HL-60/S4 treated with phorbol 12-myristate 13-acetate at 8.2 ng/mL for 4 days and 3 days (cell line): ENCODE results near the gene P4HA1.
"Not testable (repeated sequence)": the region's sequence is repeated elsewhere in the genome, so short reads cannot be mapped to it uniquely, and the experiment has no call there.

Experiments
- in situ Hi-C: fragments of 300-500 bp; cut with MboI; formaldehyde crosslinking; loops from 2 replicates; pipeline ENCODE4 v1.15.0; 2022; ENCODE audit warnings: low sequenced_read_pairs

P4HA1 gene

DNA sequence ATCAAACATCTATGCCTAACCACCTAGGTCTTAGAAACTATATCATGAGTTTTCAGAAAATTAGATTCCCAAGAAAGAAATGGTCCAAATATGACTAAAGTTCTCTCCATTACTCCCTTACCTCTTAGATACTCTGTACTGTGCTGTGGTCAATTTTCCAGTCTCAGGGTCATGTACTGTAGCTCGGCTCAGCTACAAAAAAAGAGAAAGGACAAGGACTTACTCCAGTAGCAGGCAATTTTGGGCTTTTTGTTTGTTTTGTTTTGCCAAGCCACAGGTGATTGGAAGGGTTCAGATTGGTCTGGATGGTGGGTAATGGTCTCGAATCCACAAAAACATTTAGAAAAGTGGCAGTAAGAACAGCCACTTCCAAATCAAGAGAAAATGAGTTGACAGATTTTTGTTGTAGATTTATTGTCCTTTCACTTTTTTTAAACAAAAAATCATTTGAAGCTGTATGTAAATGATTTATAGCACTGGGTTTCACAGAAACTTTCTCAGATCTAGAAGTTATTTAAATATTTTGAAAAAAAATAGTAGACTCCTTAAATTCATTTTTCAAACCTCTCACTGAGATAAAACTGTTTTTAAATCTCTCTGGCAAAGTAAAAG, 52.8 kb downstream of the P4HA1 start:
- in situ Hi-C loops: no loop called here

DNA sequence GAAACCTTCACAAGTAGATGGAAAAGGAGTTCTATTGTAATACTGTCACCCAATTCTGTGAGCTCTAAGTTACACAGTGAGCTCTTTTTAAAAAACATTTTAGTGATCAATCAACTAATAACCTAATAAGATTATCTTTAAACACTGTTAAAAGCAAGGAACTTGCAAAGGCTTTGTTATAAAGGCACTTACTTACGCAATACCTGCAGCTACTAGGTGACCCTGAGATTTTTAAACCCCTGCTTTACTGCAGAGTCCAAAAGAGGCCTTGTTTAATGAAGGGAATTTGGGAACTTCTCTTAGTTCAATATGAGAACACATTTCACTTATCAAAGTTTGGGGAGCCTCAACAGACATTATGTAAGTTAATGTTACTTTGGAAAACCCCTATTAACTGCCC, 53.3 kb downstream of the P4HA1 start:
- in situ Hi-C loops: no loop called here

DNA sequence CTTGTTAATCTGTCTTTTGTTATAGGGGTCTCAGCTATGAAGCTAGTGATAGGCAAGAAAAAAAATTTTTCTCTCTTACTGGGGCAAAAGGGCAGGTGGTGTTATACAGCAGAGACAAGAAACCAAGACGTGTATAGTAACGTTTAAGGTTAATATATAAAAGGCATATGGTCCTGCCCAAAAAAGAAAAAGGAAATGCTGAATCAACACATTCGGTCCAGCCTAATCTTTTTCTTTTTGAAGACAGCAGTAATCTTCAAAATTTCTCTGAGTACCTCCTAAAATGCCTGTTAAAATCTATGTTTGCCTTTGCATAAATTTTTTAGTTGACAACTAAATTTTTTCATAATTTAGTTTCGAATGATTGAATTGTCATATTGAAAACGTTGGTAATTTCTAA, 54.5 kb downstream of the P4HA1 start:
- in situ Hi-C loops: no loop called here

DNA sequence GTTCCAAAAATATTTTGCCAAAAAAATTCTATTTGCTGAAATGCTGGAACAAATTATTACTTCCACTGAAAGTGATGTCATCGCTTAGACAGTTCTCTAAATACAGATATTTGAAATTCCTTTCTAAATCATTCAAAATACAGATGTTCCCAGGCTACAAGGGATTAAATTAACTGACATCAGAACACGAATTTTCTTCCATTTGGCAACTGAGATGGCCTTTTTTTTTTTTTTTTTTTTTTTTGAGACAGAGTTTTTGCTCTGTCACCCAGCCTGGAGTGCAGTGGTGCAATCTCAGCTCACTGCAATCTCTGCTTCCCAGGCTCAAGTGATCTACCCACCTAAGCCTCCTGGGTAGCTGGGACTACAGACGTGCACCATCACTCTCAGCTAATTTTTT, 57.0 kb downstream of the P4HA1 start:
- in situ Hi-C loops: no loop called here

DNA sequence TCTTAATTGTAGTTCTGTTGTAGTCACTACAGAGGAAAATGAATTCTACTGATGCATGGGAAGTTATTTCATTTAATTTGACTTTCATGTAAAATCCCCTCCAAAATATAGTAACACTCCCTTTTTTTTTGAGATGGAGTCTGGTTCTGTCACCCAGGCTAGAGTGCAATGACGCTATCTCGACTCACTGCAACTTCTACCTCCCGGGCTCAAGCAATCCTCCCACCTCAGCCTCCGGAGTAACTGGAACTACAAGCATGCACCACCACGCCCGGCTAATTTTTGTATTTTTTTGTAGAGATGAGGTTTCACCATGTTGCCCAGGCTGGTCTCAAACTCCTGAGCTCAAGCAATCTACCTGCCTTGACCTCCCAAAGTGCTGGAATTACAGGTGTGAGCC, 60.4 kb downstream of the P4HA1 start:
- in situ Hi-C loops: not testable (repeated sequence)

DNA sequence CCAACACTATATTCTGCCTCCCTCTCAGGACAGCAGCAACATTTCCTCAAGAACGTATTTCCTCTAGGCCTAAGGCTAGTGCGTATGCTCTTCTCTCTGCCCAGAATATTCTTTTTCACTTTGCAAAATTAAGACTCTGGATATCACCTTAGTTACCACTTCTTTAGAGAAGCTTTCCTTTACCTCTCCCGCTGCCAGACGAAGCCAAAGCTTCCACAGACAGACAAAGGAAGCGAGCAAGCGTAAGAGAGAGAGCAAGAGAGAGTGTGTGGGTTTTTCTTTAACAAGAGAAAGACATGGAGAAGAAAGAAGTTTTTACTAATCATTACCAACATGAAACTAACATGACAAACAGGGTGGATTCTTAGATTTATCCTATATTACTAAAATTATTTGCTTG, 64.1 kb downstream of the P4HA1 start:
- in situ Hi-C loops: no loop called here

DNA sequence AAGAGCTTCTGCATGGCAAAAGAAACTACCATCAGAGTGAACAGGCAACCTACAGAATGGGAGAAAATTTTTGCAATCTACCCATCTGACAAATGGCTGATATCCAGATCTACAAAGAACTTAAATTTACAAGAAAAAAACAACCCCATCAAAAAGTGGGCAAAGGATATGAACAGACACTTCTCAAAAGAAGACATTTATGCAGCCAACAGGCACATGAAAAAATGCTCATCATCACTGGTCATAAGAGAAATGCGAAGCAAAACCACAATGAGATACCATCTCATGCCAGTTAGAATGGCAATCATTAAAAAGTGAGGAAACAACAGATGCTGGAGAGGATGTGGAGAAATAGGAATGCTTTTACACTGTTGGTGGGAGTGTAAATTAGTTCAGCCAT, 70.0 kb downstream of the P4HA1 start:
- in situ Hi-C loops: not testable (repeated sequence)

DNA sequence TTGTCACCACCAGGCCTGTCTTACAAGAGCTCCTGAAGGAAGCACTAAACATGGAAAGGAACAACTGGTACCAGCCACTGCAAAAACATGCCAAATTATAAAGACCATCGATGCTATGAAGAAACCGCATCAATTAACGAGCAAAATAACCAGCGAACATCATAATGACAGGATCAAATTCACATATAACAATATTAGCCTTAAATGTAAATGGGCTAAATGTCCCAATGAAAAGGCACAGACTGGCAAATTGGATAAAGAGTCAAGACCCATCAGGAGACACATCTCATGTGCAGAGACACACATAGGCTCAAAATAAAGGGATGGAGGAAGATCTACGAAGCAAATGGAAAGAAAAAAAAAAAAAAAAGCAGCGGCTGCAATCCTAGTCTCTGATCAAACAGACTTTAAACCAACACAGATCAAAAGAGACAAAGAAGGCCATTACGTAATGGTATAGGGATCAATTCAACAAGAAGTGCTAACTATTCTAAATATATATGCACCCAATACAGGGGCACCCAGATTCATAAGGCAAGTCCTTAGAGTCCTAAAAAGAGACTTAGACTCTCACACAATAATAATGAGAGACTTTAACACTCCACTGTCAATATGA, 73.1 kb downstream of the P4HA1 start:
- in situ Hi-C loops: not testable (repeated sequence)

DNA sequence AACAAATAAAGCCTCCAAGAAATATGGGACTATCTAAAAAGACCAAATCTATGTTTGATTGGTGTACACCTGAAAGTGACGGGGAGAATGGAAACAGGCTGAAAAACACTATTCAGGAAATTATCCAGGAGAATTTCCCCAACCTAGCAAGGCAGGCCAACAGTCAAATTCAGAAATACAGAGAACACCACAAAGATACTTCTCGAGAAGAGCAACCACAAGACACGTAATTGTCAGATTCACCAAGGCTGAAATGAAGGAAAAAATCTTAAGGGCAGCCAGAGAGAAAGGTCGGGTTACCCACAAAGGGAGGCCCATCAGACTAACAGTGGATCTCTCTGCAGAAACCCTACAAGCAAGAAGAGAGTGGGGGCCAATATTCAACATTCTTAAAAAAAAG, 73.7 kb downstream of the P4HA1 start:
- in situ Hi-C loops: not testable (repeated sequence)

DNA sequence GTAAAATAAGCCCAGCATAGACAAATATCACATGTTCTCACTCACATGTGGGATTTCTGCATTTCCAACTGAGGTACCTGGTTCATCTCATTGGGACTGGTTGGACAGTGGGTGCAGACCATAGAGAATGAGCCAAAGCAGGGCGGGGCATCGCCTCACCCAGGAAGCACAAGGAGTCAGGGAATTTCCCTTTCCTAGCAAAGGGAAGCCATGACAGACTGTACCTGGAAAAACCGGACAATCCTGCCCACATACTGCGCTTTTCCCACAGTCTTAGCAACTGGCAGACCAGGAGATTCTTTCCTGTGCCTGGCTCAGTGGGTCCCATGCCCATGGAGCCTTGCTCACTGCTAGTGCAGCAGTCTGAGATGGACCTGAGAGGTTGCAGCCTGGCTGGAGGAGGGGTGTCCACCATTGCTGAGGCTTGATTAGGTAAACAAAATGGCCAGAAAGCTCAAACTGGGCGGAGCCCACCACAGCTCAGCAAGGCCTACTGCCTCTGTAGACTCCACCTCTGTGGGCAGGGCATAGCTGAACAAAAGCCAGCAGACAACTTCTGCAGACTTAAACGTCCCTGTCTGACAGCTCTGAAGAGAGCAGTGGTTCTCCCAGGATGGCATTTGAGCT, 75.0 kb downstream of the P4HA1 start:
- in situ Hi-C loops: not testable (repeated sequence)

DNA sequence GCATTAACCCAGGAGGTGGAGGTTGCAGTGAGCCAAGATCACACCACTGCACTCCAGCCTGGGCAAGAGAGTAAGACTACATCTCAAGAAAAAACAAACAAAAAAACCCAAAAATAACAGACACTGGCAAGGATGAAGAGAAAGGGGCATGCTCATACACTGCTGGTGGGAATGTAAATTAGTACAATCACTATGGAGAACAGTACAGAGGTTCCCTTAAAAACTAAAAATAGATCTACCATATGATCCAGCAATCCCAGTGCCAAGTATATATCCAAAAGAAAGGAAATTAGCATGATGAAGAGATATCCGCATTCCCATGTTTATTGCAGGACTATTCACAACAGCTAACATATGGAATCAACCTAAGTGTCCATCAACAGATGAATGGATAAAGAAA, 75.6 kb downstream of the P4HA1 start:
- in situ Hi-C loops: no loop called here

DNA sequence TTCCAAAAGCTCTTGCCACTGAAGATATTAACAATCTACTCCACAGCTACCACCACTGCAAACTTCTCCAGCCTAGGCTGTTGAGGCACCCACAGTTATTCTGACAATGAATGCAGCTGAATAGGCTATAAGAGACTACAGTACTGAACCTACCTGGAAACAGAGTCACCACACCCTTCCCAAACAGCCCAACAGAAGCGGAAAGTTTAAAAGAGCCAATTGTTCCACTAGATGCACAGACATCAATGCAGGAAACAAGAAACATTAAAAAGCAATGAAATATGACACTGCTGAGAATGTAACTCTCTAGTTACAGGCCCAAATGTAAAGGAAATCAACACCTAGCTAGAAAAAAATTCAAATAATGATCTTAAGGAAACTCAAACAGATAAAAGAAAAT, 77.6 kb downstream of the P4HA1 start:
- in situ Hi-C loops: no loop called here

DNA sequence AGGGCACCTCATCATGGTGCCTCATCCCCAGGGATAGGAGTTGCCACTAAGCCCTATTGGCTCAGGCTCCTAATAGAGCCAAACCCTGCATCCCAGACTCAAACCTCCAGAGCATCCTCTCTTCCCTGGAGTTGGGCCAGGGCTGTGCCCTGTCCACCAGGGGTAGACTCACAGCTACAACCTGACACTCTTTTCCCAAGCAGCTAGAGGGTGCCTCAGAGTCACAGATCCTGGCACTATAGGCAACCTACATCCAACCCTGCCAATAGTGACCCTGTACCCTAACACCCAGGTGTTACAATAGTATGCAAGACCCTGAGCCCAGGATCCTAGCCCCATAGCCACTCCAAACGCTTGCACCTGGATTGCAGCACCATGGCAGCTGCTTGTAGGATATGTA, 78.0 kb downstream of the P4HA1 start:
- in situ Hi-C loops: no loop called here

DNA sequence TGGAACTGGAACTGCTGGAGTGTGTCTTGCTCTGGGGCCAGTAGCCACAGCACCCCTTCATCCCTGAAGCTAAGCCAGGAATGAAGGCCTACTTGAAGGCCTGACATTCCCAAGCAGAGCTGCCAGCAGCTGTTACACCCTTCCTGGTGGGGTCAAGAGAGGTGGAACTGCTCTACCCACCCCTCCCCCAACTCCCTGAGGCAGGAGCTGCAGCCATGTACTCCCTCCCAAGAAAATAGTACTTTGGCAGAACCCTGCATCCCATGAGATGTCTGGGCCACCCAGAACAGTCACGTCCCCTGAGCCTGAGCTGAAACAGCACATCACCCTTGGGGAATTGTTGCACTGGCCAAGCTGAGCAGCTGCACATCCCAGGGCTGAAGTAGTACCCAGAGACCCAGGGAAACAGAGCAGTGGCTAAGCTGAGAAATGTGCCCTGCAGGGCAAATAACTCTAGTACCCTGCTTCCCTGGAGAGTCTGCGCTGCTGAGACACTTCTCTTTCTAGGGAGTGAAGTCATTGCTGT, 78.6 kb downstream of the P4HA1 start:
- in situ Hi-C loops: no loop called here

DNA sequence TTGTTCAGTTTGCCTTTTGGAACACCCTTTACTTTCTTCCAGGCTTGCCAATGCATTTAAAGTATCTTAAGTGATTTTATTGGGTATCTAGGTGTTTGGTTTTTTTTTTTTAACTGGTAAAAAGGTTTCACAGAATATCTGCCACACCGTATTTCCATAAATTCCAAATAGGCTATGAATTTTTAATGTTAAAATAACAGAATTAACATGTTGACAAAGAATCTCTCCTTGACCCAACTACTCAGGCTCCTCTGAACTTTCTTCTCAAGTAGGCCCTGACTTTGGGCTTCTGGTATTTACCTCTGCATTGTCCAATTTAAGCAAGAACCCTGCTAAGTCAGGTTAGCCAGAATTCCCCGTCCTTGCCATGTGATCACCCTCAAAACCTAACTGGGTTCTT, 80.9 kb downstream of the P4HA1 start:
- in situ Hi-C loops: no loop called here

DNA sequence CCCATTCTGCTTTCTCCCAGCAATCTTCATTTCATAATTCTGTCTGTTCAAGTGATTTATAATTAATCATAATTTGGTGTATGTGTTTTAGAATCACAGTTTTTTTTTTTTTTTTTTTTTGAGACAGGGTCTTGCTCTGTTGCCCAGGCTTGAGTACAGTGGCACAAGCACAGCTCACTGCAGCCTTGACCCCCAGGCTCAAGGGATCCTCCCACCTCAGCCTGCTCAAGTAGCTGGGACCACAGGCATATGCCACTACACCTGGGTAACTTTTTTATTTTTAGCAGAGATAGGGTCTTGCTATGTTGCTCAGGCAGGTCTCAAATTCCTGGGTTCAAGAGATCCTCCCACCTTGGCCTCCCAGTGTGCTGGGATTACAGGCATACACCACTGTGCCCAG, 92.8 kb downstream of the P4HA1 start:
- in situ Hi-C loops: no loop called here

DNA sequence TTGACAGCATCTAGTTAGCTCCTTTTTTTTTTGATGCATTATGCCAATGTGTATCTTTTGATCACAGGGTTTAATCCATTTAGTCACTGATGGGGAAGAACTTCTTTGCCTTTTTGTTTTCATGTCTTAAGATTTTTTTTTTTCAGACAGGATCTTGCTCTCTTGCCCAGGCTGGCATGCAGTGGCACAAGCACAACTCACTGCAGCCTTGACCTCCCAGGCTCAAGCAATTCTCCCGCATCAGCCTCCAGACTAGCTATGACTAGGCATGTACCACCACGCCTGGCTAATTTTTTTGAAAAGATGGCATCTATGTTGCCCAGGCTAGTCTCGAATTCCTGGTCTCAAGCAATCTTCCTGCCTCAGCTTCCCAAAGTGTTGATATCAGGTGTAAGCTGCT, 95.7 kb downstream of the P4HA1 start:
- in situ Hi-C loops: no loop called here

DNA sequence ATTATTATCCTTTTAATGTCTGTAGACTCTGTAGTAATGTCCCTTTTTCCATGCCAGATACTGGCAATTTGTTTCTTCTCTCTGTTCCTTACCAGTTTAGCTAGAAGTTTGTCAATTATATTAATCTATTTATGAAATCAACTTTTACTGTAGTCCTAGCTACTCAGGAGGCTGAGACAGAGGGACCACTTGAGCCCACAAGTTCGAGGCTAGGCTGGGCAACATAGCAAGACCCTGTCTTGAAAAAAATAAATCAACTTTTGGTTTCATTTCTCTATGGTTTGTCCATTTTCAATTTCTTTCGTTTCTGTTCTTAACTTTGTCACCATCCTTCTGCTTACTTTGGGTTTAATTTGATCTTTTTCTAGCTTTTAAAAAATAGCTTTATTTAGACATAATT, 99.6 kb downstream of the P4HA1 start:
- in situ Hi-C loops: no loop called here

DNA sequence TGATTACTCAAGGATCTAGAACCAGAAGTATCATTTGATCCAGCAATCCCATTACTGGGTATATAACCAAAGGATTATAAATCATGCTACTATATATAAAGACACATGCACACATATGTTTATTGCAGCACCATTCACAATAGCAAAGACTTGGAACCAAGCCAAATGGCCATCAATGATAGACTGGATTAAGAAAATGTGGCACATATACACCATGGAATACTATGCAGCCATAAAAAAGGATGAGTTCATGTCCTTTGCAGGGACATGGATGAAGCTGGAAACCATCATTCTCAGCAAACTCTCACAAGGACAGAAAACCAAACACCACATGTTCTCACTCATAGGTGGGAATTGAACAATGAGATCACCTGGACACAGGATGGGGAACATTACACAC, 101.2 kb downstream of the P4HA1 start:
- in situ Hi-C loops: not testable (repeated sequence)

DNA sequence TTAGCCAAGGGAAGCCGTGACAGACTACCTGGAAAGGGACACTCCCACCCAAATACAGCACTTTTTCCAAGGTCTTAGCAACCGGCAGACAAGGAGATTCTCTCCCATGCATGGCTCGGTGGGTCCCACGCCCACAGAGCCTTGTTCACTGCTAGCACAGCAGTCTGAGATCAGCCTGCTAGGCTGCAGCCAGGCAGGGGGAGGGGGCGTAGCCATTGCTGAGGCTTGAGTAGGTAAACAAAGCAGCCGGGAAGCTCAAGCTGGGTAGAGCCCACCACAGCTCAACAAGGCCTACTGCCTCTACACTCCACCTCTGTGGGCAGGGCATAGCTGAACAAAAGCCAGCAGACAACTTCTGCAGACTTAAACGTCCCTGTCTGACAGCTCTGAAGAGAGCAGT, 106.9 kb downstream of the P4HA1 start:
- in situ Hi-C loops: not testable (repeated sequence)

DNA sequence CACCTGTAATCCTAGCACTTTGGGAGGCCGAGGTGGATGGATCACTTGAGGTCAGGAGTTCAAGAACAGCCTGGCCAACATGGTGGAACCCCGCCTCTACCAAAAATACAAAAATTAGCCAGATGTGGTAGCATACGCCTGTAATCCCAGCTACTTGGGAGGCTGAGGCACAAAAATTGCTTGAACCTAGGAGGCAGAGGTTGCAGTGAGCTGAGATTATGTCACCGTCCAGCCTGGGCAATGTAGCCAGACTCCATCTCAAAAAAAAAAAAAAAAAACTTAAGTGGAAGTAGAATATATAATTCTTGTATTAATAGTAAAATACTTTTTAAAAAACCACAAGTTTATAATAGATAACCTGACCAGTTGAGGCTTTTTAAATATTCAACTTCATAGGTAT, 112.0 kb downstream of the P4HA1 start:
- in situ Hi-C loops: not testable (repeated sequence)

DNA sequence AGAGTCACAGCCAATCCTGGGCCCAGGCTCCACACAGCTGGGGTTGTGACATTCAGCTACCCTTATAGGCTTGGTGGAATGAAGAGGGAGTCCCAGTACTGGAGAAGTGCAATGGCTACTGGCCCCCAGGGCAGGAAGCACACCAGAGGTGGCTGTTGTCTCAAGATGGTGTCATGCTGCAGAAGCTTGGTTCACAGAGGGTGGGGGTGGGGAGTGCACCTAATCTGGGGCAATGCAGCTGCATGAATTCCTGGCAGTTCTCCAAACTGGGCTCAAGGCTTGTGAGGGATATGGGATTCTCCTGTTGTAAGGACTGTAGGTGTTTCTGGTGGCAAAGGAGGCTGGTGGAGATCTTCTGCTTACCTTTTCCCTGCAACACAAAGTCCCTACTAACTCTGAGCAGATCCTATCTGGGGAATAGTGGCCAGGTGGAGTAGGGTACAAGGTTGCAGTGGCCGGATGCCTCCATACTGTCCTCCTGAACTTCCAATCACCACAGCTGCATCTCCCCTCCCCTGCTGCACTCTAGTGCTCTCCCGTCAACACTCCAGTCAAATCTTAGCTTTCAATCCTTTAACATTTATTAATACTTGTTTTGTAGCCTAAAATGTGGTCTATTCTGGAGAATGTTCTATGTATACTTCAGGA, 114.7 kb downstream of the P4HA1 start:
- in situ Hi-C loops: no loop called here
